HG02884 (cell line): ENCODE measurements around the gene PIGS.
"Not testable (repeated sequence)": the region's sequence is repeated elsewhere in the genome, so short reads cannot be mapped to it uniquely, and the experiment has no call there.

Source experiments
- ATAC-seq: cut with Tn5 transposase; IDR thresholded peaks from one replicate; pipeline ENCODE4 v1.9.1; 2021; ENCODE audit warnings: mild to moderate bottlenecking, moderate library complexity; ENCODE audit not compliant: unreplicated experiment

The PIGS gene

GRCh38 chr17:28532050-28532960, 39.0 kb downstream of the PIGS start:
- no peak for ATAC-seq

- no peak for ATAC-seq
These were observed 40.4 kb downstream of the PIGS start for GRCh38 chr17:28530926-28531325.

GRCh38 chr17:28530250-28530649, 41.1 kb downstream of the PIGS start:
- ATAC-seq = no peak

GRCh38 chr17:28529013-28529400, 42.3 kb downstream of the PIGS start:
- no peak for ATAC-seq

GRCh38 chr17:28528327-28529012, 42.9 kb downstream of the PIGS start:
- ATAC-seq = no peak

GRCh38 chr17:28527859-28528258, 43.5 kb downstream of the PIGS start:
- no peak for ATAC-seq

GRCh38 chr17:28527181-28527681, 44.1 kb downstream of the PIGS start:
- ATAC-seq = no peak

GRCh38 chr17:28526381-28526780, 44.9 kb downstream of the PIGS start:
- ATAC-seq = no peak

GRCh38 chr17:28524476-28525424, 46.6 kb downstream of the PIGS start:
- ATAC-seq = no peak

GRCh38 chr17:28523876-28524275, 47.4 kb downstream of the PIGS start:
- ATAC-seq = no peak

- ATAC-seq = no peak
These were observed 48.1 kb downstream of the PIGS start for GRCh38 chr17:28523186-28523585.

GRCh38 chr17:28522281-28522680, 49.0 kb downstream of the PIGS start:
- ATAC-seq = not testable (repeated sequence)

GRCh38 chr17:28521311-28522085, 49.8 kb downstream of the PIGS start:
- no peak for ATAC-seq

GRCh38 chr17:28520687-28521086, 50.6 kb downstream of the PIGS start:
- ATAC-seq = no peak

GRCh38 chr17:28519236-28519635, 52.1 kb downstream of the PIGS start:
- ATAC-seq = no peak

GRCh38 chr17:28518578-28518977, 52.7 kb downstream of the PIGS start:
- ATAC-seq = no peak

- no peak for ATAC-seq
These were observed 53.2 kb downstream of the PIGS start for GRCh38 chr17:28518132-28518531.

GRCh38 chr17:28515518-28515917, 55.8 kb downstream of the PIGS start:
- ATAC-seq = no peak

GRCh38 chr17:28514561-28515002, 56.7 kb downstream of the PIGS start:
- ATAC-seq = no peak

GRCh38 chr17:28513476-28513875, 57.8 kb downstream of the PIGS start:
- ATAC-seq = no peak
